Measurements from ENCODE around the gene MAEL.
"Not testable (repeated sequence)": the region's sequence is repeated elsewhere in the genome, so short reads cannot be mapped to it uniquely, and the experiment has no call there.

MAEL gene

DNA sequence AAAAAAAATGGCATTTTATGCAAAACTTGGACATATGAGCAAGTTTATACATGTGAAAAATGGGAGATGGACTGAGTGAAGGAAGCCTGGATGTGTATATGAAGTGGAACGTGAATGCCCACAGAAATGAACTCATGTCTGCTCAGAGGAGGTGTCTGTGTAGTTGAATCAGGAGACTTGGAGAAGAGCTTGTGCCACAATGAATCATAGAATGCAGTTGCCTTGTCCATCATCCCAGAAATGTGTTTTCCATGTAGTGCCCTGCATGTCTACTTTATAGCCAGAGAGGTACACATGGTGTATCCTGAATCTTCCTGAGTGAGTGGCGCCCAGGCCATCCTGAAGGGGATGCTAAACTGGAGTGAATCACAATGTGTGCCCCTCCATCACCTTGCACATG is 11.1 kb upstream of the MAEL start:
- no peak for DNase-seq (ENCODE audit: low read depth in 1 of 2, low spot score in 1 of 2)

DNA sequence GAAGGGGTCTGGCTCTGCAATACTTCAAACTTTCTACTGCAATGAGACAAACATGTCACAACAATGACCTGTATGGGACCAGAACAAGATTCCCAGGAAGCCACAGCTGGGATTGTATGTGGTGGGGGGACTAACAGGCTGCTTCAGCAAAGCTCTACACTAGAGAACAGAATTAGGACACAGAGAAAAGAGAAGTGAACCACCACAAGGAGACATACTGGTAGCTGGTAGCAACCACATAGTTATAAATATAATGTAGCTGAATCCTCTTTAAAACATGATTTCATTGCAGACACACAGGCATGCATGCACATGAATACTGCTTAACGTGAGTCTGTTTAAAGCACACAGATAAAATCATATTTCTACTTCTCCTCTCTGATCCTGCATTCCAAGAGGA is 10.3 kb upstream of the MAEL start:
- DNase-seq (ENCODE audit: low read depth in 1 of 2, low spot score in 1 of 2): no peak

DNA sequence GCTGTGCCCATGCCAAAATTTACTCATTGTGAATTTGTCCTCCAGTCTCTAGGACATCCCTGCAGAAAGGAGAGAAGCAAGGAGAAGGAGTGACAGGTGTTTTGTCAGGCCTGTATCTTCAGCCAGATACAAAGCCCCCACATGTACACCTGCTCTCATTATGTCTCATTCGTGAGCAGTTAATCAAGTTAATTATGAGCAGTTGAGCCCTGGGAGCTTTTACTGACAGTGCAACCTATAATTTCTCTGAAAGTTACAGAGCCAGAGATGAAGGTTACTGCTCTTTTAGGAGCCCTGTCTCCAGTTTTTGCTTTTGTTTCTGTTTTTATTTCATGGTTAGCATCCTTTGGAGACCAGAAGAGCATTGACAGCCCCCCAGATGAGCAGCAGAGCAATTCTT is 8.7 kb upstream of the MAEL start:
- DNase-seq (ENCODE audit: low read depth in 1 of 2, low spot score in 1 of 2): no peak

DNA sequence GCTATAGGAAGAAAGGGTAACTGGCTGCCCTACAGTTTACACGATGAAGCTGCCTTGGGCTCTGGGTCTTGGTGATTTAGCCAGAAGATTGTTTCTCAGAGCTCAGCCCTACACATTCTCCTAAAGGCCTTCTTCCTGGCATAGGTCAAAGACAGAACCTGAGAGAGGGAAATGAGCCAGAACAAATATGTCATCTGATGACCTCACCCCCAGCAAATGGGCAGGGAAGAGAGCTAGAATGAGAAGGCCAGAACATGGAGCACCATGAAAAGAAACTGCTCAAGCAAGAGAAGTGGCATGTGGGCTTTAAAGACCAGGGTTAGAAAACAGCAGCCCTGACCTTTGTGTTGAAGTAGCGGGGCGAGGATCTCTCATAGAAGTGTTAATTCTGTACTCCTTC is 8.3 kb upstream of the MAEL start:
- no peak for DNase-seq (ENCODE audit: low read depth in 1 of 2, low spot score in 1 of 2)

DNA sequence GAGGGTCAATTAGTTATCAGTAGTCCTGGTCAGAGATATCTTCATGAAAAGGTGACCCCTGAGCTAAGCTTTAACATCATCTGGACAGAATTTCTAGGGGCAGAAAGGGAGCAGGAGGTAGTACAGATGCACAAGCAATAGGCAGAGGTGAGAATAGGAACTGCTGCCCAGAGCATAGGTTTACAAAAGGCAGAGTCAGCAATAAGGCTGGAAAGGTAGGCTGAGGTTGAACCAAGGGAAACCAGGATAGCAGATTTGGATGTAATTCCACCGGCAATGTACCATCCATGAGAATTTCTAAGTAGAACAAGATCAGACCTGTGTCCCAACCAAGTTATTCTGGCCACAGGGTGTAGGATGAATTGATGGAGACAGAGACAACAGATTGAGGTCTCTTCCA is 7.5 kb upstream of the MAEL start:
- DNase-seq (ENCODE audit: low read depth in 1 of 2, low spot score in 1 of 2): no peak

DNA sequence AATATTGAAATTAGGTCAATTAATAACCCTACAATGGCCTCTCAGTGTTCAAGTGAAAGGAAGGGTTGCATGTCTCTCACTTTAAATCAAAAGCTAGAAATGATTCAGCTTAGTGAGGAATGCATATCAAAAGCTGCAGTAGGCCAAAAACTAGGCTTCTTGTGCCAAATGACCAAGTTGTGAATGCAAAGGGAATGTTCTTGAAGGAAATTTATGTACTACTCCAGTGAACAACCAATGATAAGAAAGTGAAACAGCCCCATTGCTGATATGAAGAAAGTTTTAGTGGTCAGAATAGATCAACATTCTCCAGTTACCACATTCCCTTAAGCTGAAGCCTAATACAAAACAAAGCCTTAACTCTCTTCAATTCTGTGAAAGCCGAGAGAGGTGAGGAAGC is 10.0 kb downstream of the MAEL start:
- no peak for DNase-seq (ENCODE audit: low read depth in 1 of 2, low spot score in 1 of 2)

DNA sequence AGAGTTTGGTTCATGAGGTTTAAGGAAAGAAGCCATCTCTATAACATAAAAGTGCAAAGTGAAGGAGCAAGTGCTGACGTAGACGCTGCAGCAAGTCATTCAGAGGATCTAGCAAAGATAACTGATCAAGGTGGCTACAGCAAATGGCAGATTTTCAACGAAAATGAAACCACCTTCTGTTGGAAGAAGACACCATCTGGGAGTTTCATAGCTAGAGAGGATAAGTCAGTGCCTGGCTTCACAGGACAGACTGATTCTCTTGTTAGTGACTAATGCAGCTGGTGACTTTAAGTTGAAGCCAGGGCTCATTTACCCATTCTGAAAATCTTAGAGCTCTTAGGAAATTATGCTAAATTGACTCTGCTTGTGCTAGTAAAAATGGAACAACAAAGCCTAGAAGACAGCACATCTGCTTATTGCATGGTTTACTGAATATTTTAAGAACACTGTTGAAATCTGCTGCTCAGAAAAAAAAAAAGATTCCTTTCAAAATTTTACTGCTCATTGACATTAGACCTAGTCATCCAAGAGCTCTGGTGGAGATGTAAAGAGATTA is 10.5 kb downstream of the MAEL start:
- DNase-seq (ENCODE audit: low read depth in 1 of 2, low spot score in 1 of 2): no peak

DNA sequence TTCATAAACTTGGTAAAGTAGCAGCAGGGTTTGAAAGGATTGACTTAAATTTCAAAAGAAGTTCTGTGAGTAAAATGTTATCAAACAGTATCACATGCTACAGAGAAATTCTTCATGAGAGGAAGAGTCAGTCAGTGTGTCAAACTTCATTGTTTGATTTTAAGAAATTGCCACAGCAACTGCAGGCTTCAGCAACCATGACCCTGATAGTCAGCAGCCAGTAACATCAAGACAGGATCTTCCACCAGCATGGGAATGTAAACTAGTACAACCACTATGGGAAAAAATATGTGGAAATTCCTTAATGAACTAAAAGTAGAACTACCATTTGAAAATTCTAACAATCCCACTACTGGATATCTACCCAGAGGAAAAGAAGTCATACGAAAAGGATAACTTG is 11.5 kb downstream of the MAEL start:
- DNase-seq (ENCODE audit: low read depth in 1 of 2, low spot score in 1 of 2): no peak

DNA sequence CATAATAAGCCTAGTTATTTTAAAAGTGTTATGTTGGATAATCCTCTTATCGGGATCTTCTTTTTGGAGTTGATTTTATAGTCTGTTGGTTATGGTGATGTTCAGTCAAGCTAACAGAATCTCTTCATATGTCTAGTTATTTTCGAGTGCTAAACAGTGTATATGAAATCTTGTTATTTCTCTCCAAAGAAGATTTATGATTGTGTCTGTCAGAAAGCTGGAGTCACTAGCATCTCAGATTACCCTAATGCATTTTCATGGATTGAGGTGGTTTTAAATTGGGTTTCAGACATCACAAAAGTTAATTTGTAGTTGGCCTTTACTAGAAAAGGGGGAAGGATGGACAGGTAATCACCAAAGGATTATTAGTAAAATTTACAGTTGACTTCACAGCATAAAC is 13.3 kb downstream of the MAEL start:
- DNase-seq (ENCODE audit: low read depth in 1 of 2, low spot score in 1 of 2): no peak

DNA sequence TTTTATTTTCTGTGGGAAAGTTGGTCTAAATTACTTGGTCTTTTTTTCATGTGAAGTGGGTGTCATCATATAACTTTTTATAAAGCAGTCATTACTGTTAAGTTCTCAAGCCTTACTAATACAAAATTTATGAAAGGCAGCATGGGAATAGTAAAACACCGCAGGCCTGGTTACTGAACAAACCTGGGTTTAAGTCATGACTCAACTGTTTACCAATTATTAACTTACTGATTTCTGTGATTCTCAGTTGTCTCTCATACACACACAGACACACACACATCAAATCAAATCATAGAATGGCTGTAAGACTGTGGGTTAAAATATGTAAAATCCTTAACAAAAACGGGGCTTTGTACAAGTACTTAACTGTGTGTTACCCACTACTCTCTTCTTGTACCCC is 14.6 kb downstream of the MAEL start:
- DNase-seq (ENCODE audit: low read depth in 1 of 2, low spot score in 1 of 2): no peak

DNA sequence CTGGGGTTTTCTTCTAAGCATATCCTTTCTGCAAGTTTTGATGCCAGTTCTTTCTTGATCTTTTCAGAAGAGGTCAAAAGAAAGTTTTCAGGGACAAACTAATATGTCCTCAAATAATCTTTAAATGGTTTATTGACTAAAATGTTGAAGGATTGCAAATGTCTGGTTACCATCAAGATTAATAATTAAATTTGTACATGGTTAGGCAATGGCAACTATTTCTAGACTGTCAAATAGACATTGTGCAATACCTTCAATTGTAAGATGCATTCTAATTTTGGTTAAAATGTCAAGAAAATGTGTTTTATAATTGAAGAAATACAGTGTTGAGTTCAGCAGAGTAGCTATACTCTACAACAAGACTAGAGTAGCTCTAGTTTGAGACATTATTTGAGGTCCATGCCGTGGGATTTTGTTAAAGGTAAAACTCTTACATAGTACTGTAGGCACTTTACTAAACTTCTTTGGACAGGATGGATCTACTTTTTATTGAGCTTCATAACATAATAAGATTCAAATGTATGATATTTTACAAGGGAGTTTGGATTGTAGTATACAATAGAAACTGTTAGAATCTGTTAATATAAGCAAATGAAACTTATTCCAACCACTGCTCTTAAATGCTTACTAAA is 22.6 kb downstream of the MAEL start:
- no peak for DNase-seq (ENCODE audit: low read depth in 1 of 2, low spot score in 1 of 2)

DNA sequence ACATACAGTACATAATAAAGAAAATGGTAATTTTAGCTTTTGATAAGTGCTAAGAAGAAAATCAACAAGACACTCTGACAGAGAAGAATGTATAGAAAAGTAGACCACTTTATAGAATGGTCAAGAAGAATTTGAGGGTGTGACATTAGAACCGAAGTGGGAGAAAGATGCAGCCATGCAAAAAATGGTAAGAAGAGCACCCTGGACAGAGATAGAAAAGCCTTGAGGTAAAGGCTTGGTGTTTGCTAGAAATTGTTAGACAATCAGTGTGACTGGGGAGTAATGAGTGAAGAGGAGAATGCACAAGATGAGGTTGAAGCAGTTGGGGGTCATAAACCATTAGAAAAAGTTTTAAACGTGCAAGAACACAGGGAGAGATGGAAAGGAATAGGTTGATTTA is 23.5 kb downstream of the MAEL start:
- no peak for DNase-seq (ENCODE audit: low read depth in 1 of 2, low spot score in 1 of 2)

DNA sequence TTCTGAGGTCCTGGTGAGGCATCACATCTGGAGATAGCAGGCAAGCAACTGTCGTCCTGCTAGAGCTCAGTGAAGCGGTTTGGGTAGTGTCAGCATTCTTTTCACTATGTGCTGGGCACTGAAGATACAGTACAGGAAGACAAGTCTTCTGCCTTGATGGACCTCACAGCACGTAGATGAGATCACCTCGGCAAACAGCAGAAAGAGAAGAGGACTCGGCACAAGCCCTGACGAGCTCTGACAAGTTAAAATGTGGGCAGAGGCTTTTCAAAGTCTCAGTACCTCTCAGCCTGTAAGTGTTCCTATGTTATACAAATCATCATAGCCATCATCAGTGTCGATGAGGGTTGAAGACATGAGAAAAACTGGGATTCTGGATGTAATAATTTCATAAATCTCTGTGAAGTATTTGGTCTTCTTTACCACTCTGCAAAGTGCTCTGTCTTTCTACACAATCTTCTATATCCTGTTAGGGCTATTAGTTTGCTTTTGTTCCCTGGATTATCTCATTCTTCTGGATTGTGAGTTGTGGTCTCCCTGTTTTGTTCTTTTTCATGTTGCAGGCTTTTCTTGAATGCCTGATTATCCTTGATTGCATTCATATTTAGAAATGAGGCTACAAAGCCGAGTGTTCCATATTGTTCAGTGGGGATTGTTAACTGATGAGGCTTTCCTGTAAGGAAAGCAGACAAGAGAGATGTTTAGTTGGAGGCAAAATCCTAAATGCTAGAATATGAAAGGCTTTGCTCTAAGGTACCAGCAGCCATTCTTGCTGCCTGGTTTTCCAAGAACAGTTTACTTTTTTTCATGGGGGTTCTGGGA is 24.2 kb downstream of the MAEL start:
- no peak for DNase-seq (ENCODE audit: low read depth in 1 of 2, low spot score in 1 of 2)

DNA sequence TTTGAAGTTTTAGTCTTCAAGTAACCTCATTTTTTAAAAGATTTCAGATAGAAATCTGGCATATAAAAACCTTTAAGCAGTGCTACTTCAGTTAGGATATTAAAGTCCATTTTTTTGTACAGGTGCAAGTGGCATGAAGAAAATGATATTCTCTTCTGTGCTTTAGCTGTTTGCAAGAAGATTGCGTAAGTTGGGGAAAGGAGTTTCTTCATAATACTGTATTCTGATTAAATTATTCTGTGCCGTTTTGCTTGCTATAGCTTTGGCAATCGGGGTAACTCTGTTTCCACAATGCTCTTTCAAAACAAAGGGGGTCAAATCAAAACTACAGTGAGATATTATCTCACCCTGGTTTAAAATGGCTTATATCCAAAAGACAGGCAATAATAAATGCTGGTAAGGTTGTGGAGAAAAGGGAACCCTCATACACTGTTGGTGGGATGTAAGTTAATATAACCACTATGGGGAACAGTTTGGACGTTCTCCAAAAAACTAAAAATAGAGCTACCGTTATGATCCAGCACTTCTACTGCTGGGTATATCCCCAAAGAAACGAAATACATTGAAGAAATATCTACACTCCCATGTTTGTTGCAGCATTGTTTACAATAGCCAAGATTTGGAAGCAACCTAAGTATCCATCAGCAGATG is 27.1 kb downstream of the MAEL start:
- no peak for DNase-seq (ENCODE audit: low read depth in 1 of 2, low spot score in 1 of 2)

DNA sequence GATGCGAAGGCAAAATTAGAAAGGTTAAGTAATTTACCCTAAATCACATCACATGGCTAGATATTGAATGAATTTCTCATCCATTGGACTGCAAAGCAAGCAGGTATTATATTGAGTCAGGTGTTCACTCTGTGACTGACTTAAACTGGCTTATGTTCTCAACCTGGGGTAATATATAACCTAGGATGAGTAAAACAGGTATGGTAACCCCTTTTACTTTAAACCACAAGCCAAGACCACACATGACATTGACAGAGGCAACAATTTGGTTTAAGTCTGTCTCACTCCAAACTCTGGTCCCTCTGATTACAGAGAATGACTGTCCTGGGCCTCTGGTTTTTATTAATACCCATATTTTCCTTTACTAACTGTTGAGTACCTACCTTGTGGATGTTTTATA is 33.3 kb downstream of the MAEL start:
- no peak for DNase-seq (ENCODE audit: low read depth in 1 of 2, low spot score in 1 of 2)

DNA sequence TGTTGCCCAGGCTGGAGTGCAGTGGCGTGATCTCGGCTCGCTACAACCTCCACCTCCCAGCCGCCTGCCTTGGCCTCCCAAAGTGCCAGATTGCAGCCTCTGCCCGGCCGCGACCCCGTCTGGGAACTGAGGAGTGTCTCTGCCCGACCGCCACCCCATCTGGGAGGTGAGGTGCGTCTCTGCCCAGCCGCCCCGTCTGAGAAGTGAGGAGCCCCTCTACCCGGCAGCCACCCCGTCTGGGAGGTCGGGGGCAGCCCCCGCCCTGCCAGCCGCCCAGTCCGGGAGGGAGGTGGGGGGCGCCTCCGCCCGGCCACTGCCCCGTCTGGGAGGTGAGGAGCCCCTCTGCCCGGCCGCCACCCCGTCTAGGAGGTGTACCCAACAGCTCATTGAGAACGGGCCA is 40.5 kb downstream of the MAEL start:
- DNase-seq (ENCODE audit: low read depth in 1 of 2, low spot score in 1 of 2): not testable (repeated sequence)

DNA sequence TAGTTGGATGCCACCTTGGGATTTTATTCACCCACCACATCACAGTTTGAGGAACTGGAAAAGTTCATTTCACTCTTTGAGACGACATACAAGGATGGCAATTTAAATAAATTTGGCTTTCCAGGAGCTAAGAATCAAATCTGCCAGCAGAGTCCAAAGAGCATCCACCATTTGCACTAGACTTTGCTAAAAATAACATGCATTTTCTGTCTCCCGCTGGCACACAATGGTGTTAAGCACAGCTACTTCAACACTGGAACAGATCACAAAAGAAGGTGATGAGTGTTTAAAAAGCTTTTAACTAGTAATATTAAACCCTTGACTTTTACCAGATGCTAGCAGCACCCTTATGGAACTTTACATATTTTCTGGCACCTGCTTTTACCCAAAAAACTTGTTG is 44.6 kb downstream of the MAEL start:
- DNase-seq (ENCODE audit: low read depth in 1 of 2, low spot score in 1 of 2): no peak

DNA sequence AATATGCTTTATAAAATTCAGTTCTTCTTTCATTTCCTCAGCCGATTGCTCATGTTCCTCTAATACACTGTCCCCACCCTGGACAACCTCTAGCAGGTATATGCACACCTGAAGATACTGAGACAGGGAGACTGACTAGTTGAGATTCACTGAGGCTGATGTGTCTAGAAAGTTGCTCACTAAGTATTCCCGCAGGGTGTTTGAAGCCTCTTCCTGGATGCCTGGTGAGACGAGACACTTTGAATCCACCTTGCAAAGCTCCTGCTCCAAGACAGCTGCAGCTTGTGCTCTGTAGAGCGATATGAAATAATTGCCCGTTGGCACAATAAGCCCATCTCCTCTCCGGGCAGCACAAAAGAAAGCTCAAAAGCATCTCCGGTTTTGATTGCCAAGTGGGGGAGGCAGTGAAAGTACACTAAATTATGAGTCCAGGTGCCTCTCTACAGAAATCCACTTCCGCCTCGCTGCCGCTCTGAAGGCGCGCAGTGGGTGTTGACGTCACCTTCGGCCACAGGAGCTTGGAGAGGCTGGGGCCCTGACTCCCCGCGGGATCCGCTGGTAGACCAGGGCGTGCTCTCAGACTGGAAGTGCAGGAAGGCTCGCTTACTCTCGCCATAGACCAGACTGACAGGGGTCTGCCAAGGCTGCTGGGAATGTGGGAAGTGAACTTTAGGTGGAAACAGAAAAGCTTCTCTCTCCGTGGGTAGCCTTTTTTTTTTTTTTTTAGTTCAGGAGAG is 54.8 kb downstream of the MAEL start:
- DNase-seq (ENCODE audit: low read depth in 1 of 2, low spot score in 1 of 2): peak in 1 of 2 donors; percentile 52

DNA sequence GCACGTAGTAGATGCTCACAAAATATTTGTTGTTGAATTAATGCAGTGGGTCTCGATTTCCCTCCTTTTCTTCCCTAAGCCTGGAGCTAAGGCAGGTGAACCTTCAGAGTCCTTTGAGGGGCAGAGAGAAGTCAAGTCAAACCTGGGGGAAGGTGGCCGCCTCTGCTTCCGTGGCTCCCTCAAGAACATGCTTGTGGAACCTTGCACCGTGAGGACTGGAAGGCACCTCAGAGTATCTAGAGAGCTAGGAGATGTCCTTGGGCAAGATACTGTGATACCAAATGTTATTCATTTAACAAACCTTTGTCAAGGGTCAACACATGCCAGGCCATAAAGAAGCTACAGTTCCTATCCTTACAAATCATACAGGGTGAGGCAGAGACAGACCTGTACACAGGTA is 62.8 kb downstream of the MAEL start:
- no peak for DNase-seq (ENCODE audit: low read depth in 1 of 2, low spot score in 1 of 2)

DNA sequence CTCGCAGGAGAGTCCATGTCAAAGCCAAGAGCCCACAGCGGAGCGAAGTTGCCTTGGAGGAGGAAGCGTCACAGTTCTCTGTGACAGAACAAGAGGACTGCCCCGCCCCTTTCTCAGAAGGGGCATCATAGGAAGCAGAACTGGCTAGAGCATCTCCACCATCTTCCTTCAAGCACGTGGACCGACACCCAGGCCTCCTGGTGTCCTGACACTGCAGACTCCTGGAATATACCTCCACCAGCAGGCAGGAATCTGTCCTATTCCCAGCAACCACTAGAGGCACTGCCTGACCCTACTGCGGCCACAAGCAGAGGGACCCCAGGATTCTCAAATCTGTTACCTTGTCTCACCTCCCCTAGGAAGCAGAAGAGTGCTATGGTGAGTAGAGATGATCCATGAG is 63.3 kb downstream of the MAEL start:
- no peak for DNase-seq (ENCODE audit: low read depth in 1 of 2, low spot score in 1 of 2)

DNA sequence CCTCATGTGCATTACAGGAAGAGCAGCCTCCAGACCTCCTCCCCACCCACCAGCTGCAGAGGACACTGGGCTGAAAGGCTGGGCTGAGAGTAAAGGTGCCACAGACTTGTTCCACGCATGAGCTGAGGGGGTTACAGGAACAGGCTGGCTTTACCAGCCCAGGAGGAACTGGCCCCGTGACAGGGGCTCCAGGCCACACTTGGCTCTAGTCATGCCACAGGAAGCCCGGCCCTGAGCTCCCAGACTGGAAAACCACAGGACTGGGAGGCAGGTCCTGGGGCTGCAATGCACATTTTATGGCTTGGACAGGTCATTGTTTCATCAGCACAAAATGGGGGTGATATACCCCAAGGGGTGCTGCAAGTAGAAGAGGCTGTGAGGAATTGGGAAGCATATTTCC is 65.5 kb downstream of the MAEL start:
- no peak for DNase-seq (ENCODE audit: low read depth in 1 of 2, low spot score in 1 of 2)
